NCI-H146 treated with DMSO at 0.1 percent for 48 hours (cell line): Measurements from ENCODE around the gene TTC28.

ENCODE experiments used
- DNase-seq: peaks from one replicate; lab custom pipeline; 2025; ENCODE audit not compliant: unreplicated experiment; lab: John Stamatoyannopoulos, UW

The TTC28 gene

DNA sequence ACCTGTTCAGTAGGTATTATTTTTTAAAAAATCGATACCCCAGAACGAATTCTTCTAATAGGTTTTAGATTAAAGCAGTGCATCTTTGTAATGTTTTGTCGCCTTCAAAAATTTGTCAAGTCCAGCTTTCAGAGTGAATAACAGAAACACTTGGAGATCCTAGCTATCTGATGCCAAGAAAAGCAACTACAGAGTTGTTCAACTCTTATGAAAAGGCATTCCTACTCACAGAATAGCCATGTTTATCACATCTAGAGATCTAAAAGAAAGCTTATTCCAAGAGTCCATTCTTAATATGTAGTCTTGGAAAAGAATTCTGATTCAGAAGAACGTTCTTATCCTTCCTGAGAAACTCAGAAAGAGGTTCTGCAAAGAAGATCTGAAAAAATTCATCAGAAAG lies 268.5 kb downstream of the TTC28 start:
- no peak for DNase-seq

DNA sequence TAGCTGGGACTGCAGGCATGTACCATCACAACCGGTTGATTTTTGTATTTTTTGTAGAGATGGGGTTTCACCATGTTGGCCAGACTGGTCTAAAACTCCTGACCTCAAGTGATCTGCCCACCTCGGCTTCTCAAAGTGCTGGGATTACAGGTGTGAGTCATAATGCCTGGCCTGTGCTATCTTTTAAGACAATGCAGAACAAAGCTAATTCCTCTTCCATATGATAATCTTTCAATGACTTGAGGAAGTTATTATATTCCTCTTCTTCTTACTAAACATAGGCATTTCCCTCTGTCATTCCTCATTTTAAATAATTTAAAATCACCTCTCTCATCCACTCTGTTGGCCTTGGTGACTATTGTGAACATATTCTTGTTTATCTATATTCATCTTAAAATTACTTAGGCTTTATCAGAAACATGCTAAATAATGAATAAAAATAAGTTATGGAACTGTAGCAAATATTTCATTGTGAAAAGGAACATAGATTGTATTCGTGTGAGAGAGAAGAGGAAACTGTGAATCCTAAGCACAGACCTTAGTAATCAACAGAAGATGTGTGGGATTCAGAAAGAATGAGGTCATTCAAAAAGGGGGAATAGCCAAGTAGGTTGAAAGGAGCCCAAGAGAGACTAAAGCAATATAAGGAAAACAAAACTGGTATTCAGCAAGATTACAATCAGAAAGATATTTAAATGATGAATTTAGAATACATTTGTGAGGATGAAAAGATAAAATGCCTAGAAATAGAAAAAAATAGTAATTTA lies 269.4 kb downstream of the TTC28 start:
- no peak for DNase-seq

DNA sequence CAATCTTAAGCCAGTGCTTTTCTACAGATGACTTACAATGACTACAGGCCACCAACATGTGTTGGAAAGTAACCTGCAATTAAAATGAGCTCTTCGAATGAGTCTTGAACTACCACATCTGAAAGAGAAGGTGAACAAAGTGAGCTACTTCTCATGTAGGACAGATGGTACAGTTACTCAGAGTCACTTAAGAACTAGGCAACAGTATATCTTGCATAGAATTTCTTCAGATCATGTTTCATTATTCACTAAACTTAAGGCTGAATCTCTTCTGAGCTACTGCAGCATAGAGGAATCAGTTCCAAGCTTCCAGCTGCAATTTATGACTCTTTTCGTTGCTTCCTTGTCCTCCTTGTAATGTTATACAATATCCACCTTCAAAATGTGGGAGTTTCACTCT lies 270.9 kb downstream of the TTC28 start:
- no peak for DNase-seq

DNA sequence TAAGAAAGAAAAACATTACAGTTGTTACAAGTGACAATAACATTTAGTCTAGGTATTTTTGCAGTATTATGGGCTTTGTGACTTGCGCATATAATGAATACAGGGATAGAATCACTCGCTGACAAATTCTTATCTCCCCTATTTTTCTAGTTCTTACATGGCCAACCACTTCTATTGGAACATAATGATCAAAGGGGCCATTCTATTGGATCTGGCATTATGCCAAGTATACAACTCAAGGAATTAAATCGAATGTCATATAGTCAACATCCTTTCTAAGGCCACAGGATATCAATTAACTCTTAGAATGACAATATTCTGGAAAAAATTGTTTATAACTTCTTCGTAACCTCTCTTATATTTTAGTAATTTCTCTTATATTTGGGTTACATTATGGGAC lies 272.0 kb downstream of the TTC28 start:
- DNase-seq: no peak

DNA sequence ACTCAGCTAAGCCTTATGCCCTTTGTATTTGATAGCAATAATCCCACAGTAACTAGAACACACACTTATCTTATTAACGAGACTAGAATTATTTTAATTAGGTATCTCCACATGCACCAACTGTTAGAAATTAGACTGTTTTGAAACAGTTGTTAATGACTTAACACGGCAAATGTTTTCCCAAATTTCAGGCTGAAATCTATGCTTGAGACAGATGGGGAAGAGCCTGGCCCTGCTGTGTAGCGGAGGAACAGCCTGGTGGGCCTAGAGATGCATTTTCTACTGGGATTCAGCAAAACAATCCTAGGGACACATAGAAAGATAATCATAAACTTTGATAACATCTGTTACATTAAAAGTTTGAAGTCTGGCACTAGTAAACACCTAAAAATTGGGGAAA lies 273.4 kb downstream of the TTC28 start:
- no peak for DNase-seq

DNA sequence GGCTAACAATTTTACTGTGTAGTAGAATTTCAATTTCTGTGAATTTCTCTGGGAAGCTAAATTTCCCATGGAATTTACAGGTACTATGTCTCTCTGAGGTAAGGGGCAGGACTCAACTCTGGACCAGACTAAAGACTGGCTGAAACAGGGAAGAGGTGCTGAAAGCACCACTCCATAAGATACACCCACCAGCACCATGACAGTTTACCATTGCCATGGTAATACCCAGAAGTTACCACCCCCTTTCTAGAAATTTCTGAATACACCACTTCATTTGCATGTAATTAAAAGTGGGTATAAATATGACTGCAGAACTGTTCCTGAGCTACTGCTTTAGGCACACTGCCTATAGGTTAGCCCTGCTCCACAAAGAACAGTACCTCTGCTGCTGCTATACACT lies 274.1 kb downstream of the TTC28 start:
- DNase-seq: no peak

DNA sequence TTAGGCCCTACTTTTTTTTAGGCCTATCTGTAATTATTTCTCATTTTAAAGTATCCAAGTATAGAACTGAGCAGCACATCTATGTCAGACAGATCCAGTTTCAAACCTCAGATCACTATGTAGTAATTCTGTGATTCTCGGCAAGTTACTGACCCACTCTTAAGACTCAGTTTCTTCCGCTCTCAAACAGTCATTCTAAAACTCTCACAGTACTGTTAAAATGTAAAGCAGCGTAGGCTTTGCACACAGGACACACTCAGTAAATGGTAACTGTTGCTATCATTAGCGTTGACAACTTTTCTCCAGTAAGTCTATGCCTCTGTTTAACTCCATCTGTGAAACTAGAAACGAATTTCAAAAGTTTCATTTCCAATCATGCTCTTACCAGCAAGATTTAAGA lies 277.1 kb downstream of the TTC28 start:
- DNase-seq: no peak

DNA sequence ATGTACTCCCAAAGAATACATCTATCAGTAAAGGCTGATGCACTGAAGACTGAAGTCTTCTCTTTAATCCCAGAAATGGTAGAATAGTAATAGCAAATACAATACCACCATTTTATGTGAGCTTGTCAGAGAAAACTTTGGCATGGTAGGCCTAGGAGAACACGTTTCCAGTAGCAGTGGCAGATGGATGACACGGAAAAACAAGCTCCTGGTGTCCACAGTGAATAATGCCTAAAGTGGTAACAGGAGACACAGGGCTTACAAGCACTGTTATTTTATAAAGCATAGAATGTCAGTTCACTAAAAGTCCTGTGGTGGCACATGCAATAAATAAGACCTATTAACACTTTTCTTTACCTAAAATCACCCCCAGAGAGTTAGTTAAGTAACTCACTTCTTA lies 277.6 kb downstream of the TTC28 start:
- no peak for DNase-seq

DNA sequence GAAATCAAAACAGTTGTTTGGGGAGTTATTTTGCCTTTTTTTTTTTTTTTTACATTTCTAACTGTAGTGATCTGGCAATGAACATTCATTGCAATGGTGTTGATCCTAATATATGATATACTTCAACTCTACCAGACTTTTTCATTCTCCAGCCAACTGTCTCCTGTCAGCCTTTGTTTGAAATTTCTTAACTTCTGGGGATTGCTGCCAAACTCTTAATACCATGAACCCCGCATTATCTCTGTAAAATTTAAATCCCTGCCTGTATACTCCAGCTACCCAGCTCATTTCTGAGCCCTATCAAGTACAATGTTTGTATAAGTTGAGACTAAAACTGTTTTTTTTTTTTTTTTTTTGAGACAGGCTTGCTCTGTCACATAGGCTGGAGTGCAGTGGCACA lies 280.7 kb downstream of the TTC28 start:
- no peak for DNase-seq

DNA sequence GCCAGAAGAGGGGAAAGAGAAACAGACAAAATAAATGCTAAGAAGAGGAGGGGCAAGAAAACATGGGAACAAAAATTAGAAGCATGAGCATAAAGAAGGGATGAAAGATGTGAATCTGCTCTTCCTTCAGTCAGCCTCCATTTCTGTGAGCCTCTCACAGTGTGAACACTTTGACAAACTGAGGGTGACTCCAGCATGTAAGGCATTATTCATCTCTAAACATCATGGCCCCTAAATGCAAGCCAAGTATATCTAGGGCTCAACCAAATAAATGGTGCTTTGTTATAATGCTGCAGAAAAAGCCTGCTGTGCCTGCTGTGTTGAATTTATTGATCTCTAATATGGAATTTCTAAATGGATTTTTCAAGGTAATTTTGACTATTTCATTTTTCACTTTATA lies 281.3 kb downstream of the TTC28 start:
- DNase-seq: no peak

DNA sequence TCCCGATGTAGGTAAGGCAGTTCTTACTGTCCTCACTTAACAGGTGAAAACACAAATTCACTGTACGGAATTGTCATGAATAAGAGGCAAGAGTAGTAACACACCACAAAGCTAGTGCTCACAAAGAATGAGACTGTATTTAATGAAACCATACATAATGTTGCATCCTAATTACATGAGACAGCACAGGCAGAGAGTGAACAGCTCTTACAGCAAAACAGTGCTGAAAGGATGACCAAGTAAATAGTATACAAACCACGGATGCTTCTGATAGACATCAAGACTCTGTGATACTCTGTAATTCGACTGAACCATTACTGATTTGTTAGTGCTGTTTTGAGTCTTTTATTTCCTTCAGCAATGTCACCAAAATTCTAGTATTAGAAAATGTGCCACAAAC lies 282.3 kb downstream of the TTC28 start:
- DNase-seq: no peak

DNA sequence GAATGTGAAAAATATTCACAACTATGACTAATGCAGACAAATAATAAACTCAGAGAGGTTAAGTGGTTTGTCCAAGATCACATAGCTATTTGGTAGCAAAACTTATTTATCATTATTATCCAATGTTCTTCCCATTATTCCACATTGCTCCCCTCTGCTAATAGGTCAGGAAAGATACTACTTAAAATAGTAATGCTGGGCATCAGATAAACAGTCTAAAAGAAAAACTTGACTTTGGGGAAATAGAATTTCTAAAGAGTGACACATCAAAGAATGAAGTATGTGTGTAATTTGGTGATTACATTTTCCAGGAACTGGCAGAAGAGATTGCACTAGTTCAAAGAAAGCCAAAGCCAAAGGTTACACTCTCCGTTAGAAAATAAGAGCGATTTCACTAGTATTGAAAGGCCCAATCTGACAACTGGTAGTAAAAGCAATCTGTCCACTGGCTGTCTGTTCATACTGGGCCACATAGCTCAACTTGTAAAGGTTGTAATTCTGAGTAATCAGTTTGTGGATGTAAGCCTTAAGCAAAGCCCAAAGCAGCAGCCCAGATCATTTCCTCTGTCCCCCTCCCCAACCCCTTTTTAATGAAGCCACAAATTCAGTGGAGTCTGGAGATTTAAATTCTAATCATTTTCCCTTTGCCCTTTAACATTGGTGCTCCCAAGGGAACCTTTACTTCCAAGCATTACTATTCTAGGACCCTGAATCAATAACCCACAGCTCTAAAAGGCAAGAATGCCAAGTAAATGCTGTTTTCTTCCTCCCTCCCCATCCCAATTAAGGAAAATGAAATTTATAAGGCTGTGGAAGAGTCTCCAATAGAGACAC lies 283.5 kb downstream of the TTC28 start:
- no peak for DNase-seq

DNA sequence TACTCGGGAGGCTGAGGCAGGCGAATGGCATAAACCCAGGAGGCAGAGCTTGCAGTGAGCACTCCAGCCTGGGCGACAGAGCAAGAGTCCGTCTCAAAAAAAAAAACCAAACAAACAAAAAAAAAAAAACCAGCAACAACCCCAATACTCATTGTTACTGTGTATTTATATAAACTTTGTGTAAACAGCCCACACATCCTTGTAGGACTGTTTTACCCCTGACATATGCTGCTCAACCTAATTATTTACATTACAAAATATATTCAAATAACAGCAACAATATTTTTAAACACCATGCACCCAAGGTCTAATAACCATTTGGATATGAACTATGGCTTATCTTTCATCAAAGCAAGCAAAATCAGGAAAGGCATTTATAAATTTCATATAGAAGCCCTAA lies 284.1 kb downstream of the TTC28 start:
- DNase-seq: no peak

DNA sequence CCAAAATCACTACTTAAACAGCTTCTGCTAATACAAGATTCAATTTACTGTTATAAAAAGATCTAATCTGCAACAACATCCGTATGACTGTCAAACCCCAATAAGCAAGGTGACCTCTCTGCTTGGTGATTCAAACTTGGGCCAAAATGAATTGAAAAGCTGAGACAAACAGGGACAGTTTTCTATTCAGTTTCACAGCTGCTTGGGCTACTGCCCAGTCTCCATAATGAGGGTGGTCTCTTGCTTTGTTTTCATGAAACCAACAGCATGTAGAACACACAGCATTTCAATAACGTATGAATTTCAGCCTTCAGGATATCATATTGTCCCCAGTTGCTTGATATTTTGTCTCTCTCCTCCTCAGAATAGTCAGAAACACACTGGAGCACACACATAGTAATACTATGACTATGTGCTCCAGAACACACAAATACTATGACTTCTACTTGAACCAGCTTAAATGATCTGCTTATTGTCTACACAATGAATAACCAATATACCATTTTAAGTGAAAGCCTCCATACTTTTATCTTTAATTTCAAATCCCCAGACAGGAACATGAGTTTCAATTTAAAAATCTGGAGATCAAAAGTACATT lies 285.0 kb downstream of the TTC28 start:
- no peak for DNase-seq

DNA sequence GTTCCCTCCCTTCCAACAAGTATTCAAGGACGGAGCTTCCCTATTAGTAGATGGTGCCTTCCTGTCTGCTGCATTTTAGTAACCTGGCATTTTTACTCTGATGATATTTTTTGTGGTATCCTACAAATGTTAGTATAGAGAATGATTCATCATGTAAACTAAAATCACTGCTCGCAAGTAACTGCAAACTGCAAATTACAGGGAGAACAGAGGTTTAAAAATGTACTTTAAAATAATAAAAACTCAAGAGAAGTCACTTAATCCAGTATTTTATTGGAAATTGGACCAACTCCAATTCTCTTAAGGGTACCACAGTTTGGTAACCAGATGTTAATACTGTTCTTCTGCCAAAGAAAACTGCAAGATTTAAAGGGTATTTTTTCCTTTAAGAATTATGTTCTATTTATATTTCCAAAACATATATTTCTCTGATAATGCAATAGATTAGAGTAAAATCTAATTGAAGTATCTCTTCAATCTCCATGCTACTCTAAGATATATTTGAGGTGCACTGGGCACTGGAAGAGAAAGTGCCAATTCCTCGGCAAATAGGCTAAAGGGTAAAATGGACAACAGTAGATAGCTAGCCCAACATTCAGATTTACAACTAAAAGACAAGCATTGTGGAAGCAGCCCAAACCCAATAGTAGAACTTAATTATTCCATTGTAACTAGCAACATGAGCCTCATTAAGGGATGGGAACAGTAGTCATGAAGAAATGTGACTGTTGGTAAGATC lies 298.0 kb downstream of the TTC28 start:
- no peak for DNase-seq

DNA sequence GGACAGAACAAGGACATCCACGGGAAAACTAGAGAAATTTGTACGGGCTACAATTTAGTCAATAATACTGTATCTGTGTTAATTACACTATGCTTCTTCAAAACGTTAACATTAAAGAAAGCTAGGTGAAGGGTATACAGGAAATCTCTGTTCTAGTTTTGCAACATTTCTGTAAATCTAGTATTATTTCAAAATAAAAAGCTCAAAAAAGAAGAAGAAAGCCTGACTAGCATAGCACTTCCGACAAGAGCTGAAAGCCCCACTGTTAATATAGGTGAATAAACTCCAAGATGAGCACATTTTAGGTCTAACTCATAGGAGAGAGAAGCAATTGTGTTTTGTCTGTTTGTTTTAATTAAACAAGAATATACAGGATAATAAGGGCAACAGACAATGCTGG lies 299.7 kb downstream of the TTC28 start:
- no peak for DNase-seq

DNA sequence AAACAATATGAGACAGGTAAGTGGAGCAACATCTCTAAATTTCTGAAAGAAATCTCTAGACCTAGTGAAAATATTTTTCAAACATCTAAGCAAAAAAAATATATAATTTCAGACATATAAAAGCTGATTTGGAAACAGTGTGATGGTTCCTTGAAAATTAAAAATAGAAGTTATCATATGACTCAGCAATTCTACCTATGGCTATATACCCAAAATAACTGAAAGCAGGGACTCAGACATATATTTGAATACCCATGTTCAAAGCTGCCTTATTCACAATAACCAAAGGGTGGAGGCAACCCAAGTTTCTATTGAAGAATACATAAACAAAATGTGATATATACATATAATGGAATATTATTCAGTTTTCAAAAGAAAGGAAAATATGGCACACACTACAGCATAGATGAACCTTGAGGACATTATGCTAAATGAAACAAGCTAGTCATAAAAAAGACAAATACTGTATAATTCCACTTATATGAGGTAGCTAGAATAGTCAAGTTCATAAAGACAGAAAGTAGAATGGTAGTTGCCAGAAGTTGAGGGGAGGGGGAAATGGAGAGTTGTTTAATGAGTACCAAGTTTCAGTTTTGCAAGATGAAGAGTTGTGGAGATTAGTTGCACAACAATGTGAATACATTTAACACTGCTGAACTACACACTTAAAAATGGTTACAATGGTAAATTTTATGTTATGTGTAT lies 300.4 kb downstream of the TTC28 start:
- DNase-seq: no peak

DNA sequence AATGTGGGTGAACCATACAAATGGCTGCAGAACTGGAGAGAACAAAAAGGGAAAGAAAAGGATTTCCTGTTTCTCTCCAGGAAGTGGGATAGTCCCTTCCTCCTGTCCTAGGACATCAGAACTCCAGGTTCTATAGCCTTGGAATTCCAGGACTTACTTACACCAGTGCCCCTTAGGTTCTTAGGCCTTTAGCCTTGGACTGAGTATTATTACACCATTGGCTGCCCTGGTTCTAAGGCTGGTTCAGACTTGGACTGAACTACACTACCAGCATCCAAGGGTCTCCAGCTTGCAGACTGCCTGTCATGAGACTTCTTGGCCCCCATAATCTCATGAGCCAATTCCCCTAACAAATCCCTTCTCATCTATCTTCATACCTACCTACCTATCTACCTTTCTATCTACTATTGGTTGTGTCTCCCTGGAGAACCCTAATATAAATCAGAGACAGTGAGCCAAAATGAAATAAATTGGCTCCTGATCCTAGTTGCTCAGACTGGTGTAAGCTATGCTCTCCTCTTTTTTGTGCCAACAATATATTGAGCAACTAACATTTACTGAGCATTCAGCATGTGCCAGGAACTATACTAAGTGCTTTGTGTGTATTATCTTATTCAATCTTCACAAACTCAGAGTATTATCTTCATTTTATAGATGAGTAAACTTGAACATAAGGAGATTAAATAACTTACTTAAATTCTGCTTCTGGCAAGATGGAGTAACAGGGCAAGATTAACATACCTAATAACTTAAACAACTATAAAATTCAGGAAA lies 303.7 kb downstream of the TTC28 start:
- no peak for DNase-seq

DNA sequence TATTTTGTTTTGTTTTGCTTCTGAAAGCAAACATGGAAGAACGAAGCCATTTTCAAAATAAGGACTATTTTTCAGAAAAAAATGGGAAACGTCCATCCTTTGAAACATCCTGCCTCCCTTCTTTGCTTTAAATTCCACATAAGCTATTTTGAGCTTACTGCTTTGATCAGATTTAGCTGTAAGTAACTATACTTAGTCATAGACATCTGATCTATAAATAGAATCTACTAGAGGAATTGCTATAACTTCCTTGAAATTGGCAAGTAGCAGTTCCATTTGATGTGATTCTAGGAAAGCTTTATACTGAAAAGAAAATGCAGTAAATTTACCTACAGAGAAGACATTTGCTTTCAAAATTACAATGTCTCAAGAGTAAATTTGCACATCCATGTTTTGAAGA lies 305.8 kb downstream of the TTC28 start:
- DNase-seq: peak; percentile 6

DNA sequence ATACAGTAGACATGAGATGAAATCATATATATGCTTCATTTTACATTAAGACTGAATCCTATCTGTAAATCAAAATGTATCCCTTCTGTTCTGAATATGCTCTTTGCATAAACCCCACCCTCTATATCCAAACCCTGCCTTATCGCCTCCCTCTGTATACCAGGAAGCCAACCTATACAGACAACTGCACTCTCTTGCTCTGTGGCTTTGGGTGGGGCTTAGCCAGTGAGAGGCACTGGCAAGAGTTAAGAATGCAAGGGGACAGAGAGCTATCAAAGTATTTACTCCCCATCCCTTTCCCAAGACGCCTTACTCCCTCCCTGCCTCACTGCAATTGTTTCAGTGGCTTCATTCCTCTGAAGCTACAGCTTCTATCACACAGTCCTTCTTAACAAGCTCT lies 309.8 kb downstream of the TTC28 start:
- no peak for DNase-seq
